T-cell (primary cell): Measurements from ENCODE around the gene PTPRM. TPM values are rescaled to one million over a fixed set of nuclear protein-coding genes. Genes with fewer than 3 reads are reported as not detected.

Source experiments
- ATAC-seq, 4 experiments: fragments of 200-7000 bp in 3 of 4; fragments of 150-1000 bp in 1 of 4; cut with Tn5 transposase; replicated peaks in 1 of 4; 1 replicate in 3 of 4; 2 replicates in 1 of 4; pipeline ENCODE4 v1.10.0; 2021; ENCODE audit warnings: moderate library complexity in 3 of 4, mild to moderate bottlenecking in 2 of 4, moderate number of reproducible peaks in 1 of 4
- CTCF ChIA-PET, 2 donors: fragments of 300-600 bp; sonication (Branson Sonifier 250); formaldehyde crosslinking; loops; one replicate each; lab custom pipeline; 2022; ENCODE audit warnings: antibody characterized with exemption in 2 of 2; lab: Charles Lee
- POLR2A ChIA-PET, 2 donors: fragments of 300-600 bp; sonication (Branson Sonifier 250); formaldehyde crosslinking; loops; one replicate each; lab custom pipeline; 2022; ENCODE audit warnings: antibody characterized with exemption in 2 of 2; lab: Charles Lee
- DNase-seq, 35 experiments: peaks; one replicate each; pipeline versions ENCODE4 v3.0.0 to v3.0.0-alpha.2; 2013 to 2023
- H3K27ac ChIP-seq: one replicate; pipeline ENCODE4 v1.5.1; 2013; ENCODE audit warnings: low read length
- H3K27me3 ChIP-seq, 2 experiments: replicated peaks in 1 of 2; 1 replicate in 1 of 2; 2 replicates in 1 of 2; pipeline versions ENCODE4 v1.6.1 to v1.7.0; 2013; ENCODE audit warnings: low read length in 1 of 2, mixed read lengths in 1 of 2; ENCODE audit not compliant: control insufficient read depth in 2 of 2, insufficient read depth in 2 of 2; ENCODE audit errors: extremely low read depth in 1 of 2
- H3K36me3 ChIP-seq, 2 donors: 1 replicate in 1 of 2; 2 replicates in 1 of 2; pipeline versions ENCODE4 v1.6.1 to v1.7.0; 2013; ENCODE audit warnings: low read length in 1 of 2; ENCODE audit not compliant: control insufficient read depth in 2 of 2, insufficient read depth in 1 of 2; ENCODE audit errors: extremely low read depth in 1 of 2
- H3K4me1 ChIP-seq, 2 experiments: 1 replicate in 1 of 2; 2 replicates in 1 of 2; pipeline versions ENCODE4 v1.6.1 to v1.7.0; 2013; ENCODE audit warnings: low read length in 2 of 2, mixed read lengths in 1 of 2; ENCODE audit not compliant: insufficient read depth in 2 of 2, control insufficient read depth in 1 of 2; ENCODE audit errors: extremely low read depth in 1 of 2
- H3K4me3 ChIP-seq, 2 donors: 1 replicate in 1 of 2; 2 replicates in 1 of 2; pipeline versions ENCODE4 v1.5.1 to v1.7.0; 2013; ENCODE audit warnings: mild to moderate bottlenecking in 2 of 2, low read length in 1 of 2, moderate library complexity in 1 of 2; ENCODE audit not compliant: control insufficient read depth in 1 of 2; ENCODE audit errors: extremely low read depth in 1 of 2
- H3K9me3 ChIP-seq: 2 replicates; pipeline ENCODE4 v1.7.0; 2013
- H3K27ac Mint-ChIP-seq, 2 donors: one replicate each; pipeline ENCODE4 v1.8.0; 2020 to 2021; ENCODE audit warnings: mild to moderate bottlenecking in 2 of 2, mixed read lengths in 2 of 2
- H3K27me3 Mint-ChIP-seq, 2 donors: one replicate each; pipeline ENCODE4 v1.8.0; 2021 to 2022; ENCODE audit warnings: mixed read lengths in 2 of 2
- H3K36me3 Mint-ChIP-seq: one replicate; pipeline ENCODE4 v1.8.0; 2021; ENCODE audit warnings: mixed read lengths
- H3K4me1 Mint-ChIP-seq, 3 donors: one replicate each; pipeline ENCODE4 v1.8.0; 2020 to 2022; ENCODE audit warnings: mixed read lengths in 3 of 3, mild to moderate bottlenecking in 1 of 3
- H3K4me3 Mint-ChIP-seq, 3 donors: one replicate each; pipeline ENCODE4 v1.8.0; 2020 to 2022; ENCODE audit warnings: mild to moderate bottlenecking in 3 of 3, mixed read lengths in 3 of 3, moderate library complexity in 3 of 3
- H3K9me3 Mint-ChIP-seq, 3 donors: one replicate each; pipeline ENCODE4 v1.8.0; 2020 to 2022; ENCODE audit warnings: mixed read lengths in 3 of 3
- WGBS: methylation state at CpG from one replicate; pipeline ENCODE4 v1.1.5; 2013; ENCODE audit warnings: missing lambda C conversion rate; ENCODE audit not compliant: insufficient coverage; 5-methylcytosine and 5-hydroxymethylcytosine counted together
- total RNA-seq, 35 experiments: library from RNA in 6 of 35; stranded (reverse) in 6 of 35; fragments of 120-200 nt in 1 of 35; gene quantifications; one replicate each; pipeline versions ENCODE4 v1.2.1 to v1.2.4 and lab custom pipeline; 2013 to 2026

Gene PTPRM
- total RNA-seq, 5 donors from 2014 or later (not counting 1 experiment from before 2014, with no cell fraction given) = 4.1 to 47.4 (median 7.1) TPM

DNA sequence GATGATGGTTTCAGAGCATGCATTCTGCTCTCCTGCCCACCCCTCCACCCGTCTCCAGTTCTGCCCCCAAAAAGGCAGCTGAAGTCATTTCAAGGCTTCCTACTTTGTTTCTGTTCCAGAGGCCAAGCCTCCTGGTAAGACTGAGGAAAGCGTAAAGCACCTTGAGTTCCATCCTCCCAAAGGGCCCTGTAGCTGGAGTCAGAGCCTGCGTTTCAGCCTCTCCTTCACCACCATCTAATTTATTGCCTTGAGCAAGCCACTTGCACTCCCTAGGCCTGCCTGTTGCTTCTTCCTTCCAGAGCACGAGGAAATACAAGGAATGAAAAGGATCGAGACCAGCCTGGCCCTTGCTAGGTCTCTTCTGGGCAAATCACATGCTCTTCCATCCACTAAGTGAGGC is 797.9 kb downstream of the PTPRM start:
- POLR2A ChIA-PET = no interaction called here
- no peak overlapping the region for H3K4me3 Mint-ChIP-seq
- peaks cover 3 to 8% (median 7%) of the 10 kb centered on the region in 3 donors for H3K4me1 Mint-ChIP-seq
- DNase-seq (no peak), ATAC-seq (no peak)
- H3K36me3 Mint-ChIP-seq = no peaks in the 10 kb centered on the region
- Histone ChIP-seq H3K9me3 (no peaks in the 10 kb centered on the region), H3K27me3 (peaks cover 0 to 17% of the 10 kb centered on the region in 2 experiments), H3K27ac (no peak overlapping the region), H3K36me3 (no peaks in the 10 kb centered on the region), H3K4me3 (no peak overlapping the region), H3K4me1 (peaks cover 0 to 11% of the 10 kb centered on the region in 2 experiments)
- no peaks in the 10 kb centered on the region for H3K9me3 Mint-ChIP-seq
- H3K27ac Mint-ChIP-seq = no peak overlapping the region
- peaks cover 28 to 31% of the 10 kb centered on the region in 2 donors for H3K27me3 Mint-ChIP-seq
- CTCF ChIA-PET = no interaction called here
- 92% methylated on average over 3 of the region's 5 CpGs for WGBS

DNA sequence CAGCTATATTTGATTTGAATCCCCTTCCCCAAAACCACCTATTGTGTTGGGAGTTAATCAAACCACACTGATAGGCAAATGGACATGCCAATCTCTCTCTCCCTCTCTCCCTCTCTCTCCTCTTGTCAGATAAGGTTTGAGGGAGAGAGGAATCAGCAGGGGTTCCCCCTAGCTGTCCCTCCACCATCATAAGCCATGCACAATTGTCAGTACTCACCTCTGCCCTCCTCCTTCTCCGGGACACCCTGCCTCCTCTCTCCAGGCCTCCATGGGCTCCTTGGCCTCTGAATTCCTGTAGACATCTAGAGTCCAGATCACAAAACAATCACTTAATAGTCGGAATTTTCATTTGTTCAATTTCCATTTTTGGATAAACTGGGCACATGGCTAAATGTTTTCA is 798.4 kb downstream of the PTPRM start:
- 71% methylated on average over 1 of the region's 2 CpGs for WGBS
- H3K9me3 ChIP-seq = no peaks in the 10 kb centered on the region
- Mint-ChIP-seq H3K27ac (no peak overlapping the region), H3K9me3 (no peaks in the 10 kb centered on the region), H3K27me3 (peaks cover 28 to 31% of the 10 kb centered on the region in 2 donors), H3K4me3 (no peak overlapping the region), H3K36me3 (no peaks in the 10 kb centered on the region), H3K4me1 (peaks cover 3 to 8% (median 7%) of the 10 kb centered on the region in 3 donors)
- ATAC-seq = no peak
- no peak overlapping the region for H3K27ac ChIP-seq
- no peak overlapping the region for H3K4me3 ChIP-seq
- peaks cover 0 to 11% of the 10 kb centered on the region in 2 experiments for H3K4me1 ChIP-seq
- peaks cover 0 to 17% of the 10 kb centered on the region in 2 experiments for H3K27me3 ChIP-seq
- POLR2A ChIA-PET = no interaction called here
- DNase-seq = no peak
- CTCF ChIA-PET = no interaction called here
- H3K36me3 ChIP-seq = no peaks in the 10 kb centered on the region

DNA sequence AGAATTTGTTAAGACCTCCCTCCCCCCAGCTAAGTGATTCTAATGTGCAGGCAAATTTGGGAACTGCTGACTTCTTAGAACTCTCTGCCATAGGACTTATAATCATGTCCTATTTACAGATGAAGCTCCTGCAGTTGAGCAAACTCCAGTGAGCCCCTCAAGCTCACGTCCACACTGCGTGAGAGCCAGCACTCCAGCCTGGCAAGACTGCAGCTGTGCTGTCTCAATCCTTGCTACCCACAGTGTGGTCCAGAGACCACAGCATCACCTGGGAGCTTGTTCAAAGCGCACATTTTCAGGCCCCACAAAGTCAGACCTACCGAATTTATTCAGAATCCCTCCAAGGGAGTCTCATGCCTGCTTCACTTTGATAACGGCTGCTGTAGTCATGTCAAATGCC is 799.0 kb downstream of the PTPRM start:
- H3K4me1 ChIP-seq = peaks cover 0 to 11% of the 10 kb centered on the region in 2 experiments
- ATAC-seq (no peak), DNase-seq (no peak)
- ChIA-PET CTCF (no interaction called here), POLR2A (no interaction called here)
- Mint-ChIP-seq H3K4me3 (no peak overlapping the region), H3K27ac (no peak overlapping the region), H3K27me3 (peaks cover 28 to 31% of the 10 kb centered on the region in 2 donors), H3K36me3 (no peaks in the 10 kb centered on the region), H3K9me3 (no peaks in the 10 kb centered on the region), H3K4me1 (peaks cover 3 to 8% (median 7%) of the 10 kb centered on the region in 3 donors)
- WGBS = 91% methylated on average over 5 of the region's 5 CpGs
- H3K9me3 ChIP-seq = no peaks in the 10 kb centered on the region
- H3K36me3 ChIP-seq = no peaks in the 10 kb centered on the region
- no peak overlapping the region for H3K4me3 ChIP-seq
- H3K27ac ChIP-seq = no peak overlapping the region
- peaks cover 0 to 17% of the 10 kb centered on the region in 2 experiments for H3K27me3 ChIP-seq

DNA sequence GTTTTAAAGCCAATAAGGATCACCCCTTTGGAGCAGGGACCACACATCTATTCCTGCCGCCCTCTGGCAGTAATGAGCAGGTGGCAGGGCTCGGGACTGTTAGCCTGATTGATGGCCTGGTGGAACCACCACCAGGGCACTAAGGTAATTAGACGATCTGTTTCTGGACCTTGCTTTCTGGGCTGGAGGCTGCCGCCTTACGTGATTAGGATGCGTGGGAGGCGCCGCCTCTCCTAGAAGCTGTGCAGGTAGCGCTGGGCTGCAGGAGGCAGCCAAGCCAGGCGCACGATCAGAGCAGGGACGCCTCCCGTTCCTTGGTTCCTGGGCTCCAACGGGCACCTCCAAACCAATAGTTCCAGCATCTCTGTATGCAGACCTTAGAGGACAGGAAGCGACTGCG is 799.5 kb downstream of the PTPRM start:
- Histone ChIP-seq H3K9me3 (no peaks in the 10 kb centered on the region), H3K4me1 (peaks cover 0 to 11% of the 10 kb centered on the region in 2 experiments), H3K27ac (no peak overlapping the region), H3K27me3 (peaks cover 0 to 17% of the 10 kb centered on the region in 2 experiments), H3K36me3 (no peaks in the 10 kb centered on the region), H3K4me3 (no peak overlapping the region)
- POLR2A ChIA-PET = no interaction called here
- H3K4me3 Mint-ChIP-seq = peak overlapping the region; percentile 44 to 61 (median 51)
- CTCF ChIA-PET = no interaction called here
- H3K36me3 Mint-ChIP-seq = no peaks in the 10 kb centered on the region
- peaks cover 3 to 8% (median 7%) of the 10 kb centered on the region in 3 donors for H3K4me1 Mint-ChIP-seq
- 87% methylated on average over 16 of the region's 16 CpGs for WGBS
- no peak overlapping the region for H3K27ac Mint-ChIP-seq
- H3K9me3 Mint-ChIP-seq = no peaks in the 10 kb centered on the region
- no peak for DNase-seq
- ATAC-seq = no peak
- peaks cover 28 to 31% of the 10 kb centered on the region in 2 donors for H3K27me3 Mint-ChIP-seq

GRCh38 chr18:8367217-8367988 is 800.3 kb downstream of the PTPRM start:
- ChIA-PET CTCF (no interaction called here), POLR2A (no interaction called here)
- peaks cover 25 to 31% of the 10 kb centered on the region in 2 donors for H3K27me3 Mint-ChIP-seq
- H3K4me3 Mint-ChIP-seq = peak overlapping the region; percentile 44 to 61 (median 51)
- ATAC-seq (peak; percentile 44 to 72 (median 62)), DNase-seq (peak in 24 of 35 experiments; percentile 0 to 43 (median 10))
- peaks cover 0 to 17% of the 10 kb centered on the region in 2 experiments for H3K27me3 ChIP-seq
- H3K4me1 Mint-ChIP-seq = peaks cover 3 to 8% (median 7%) of the 10 kb centered on the region in 3 donors
- H3K4me3 ChIP-seq = peak overlapping the region in 1 of 2 donors; percentile 49
- H3K9me3 ChIP-seq = no peaks in the 10 kb centered on the region
- H3K4me1 ChIP-seq = peaks cover 0 to 11% of the 10 kb centered on the region in 2 experiments
- no peak overlapping the region for H3K27ac Mint-ChIP-seq
- no peaks in the 10 kb centered on the region for H3K36me3 Mint-ChIP-seq
- H3K9me3 Mint-ChIP-seq = no peaks in the 10 kb centered on the region
- no peaks in the 10 kb centered on the region for H3K36me3 ChIP-seq
- WGBS = 6% methylated on average over 40 of the region's 47 CpGs
- H3K27ac ChIP-seq = no peak overlapping the region

DNA sequence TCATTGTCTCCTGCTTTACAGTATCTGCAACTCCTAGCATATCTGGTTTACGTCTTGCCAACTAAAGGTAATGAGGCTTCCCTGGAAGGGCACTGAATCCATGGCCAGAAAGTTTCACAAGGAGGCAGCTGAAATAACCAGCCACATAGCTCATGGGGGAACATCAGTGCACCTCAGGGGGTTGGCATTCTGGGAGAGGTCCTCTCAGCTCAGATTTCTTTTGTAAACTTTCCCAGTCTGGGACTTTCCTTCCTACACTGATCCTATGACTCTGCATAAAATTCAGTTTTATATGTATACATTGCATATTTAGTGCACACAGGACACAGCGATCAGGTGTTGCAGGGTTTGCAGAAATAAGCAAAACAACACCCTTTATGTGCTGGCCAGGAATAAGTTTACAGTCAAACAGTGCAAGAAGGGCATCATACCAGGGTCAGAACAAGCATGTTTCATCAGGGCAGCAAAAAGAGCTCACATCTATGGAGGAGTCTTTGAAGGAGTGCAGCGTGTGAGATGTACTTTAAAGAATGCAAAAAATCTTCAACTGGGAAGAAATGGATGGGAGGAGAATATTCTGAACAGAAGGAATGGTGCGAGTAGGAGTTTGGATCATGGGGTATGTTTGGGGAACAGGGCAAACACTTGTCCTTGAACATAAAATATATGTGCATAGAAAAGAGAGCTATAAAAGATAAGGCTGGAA is 801.5 kb downstream of the PTPRM start:
- no peaks in the 10 kb centered on the region for H3K36me3 Mint-ChIP-seq
- no peak overlapping the region for H3K4me3 ChIP-seq
- no peaks in the 10 kb centered on the region for H3K9me3 ChIP-seq
- ChIA-PET POLR2A (no interaction called here), CTCF (no interaction called here)
- no peak overlapping the region for H3K4me3 Mint-ChIP-seq
- H3K27me3 Mint-ChIP-seq = peaks cover 23 to 31% of the 10 kb centered on the region in 2 donors
- H3K27ac Mint-ChIP-seq = no peak overlapping the region
- no peaks in the 10 kb centered on the region for H3K36me3 ChIP-seq
- no peak for ATAC-seq
- WGBS = 95% methylated on average over 2 of the region's 4 CpGs
- no peaks in the 10 kb centered on the region for H3K9me3 Mint-ChIP-seq
- H3K27me3 ChIP-seq = peaks cover 0 to 17% of the 10 kb centered on the region in 2 experiments
- no peak overlapping the region for H3K27ac ChIP-seq
- peaks cover 3 to 8% (median 7%) of the 10 kb centered on the region in 3 donors for H3K4me1 Mint-ChIP-seq
- DNase-seq = no peak
- H3K4me1 ChIP-seq = peaks cover 0 to 11% of the 10 kb centered on the region in 2 experiments
